ENCODE data around the gene TEDC1. TPM values are rescaled to one million over a fixed set of nuclear protein-coding genes. Genes with fewer than 3 reads are reported as not detected.

TEDC1 gene
- total RNA-seq, 3 donors from 2014 or later = 4.9 to 7.8 (median 6.7) TPM

DNA sequence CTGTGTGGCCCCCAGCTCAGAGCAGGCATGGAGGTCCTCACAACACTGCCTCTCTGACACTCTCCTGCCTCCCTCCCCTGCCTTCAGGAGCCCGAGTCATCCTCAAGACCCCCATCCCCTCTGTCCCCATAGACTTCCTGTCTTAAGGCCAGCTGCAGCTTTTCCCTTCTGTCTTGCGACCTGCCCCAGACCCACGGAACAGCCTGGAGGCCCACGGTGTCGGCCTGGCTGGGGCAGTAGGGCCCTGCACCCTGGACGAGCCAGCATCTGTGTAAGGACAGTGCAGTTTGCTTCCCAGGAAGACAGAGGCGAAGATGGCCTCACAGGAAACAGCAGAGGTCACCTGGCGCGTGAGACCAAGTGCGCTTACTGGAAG lies 9.7 kb downstream of the TEDC1 start:
- Histone ChIP-seq H3K27me3 (no peaks in the 10 kb centered on the region), H3K4me1 (peaks cover 3 to 13% of the 10 kb centered on the region in 2 donors), H3K4me3 (no peak overlapping the region), H3K9me3 (no peaks in the 10 kb centered on the region), H3K36me3 (no peaks in the 10 kb centered on the region), H3K27ac (no peak overlapping the region)
- TF ChIP-seq POLR2A (IDR thresholded peaks at IDR 0.05) (no peak), POLR2AphosphoS5 (IDR thresholded peaks at IDR 0.05) (no peak)
- TF ChIP-seq, protein P1, sequence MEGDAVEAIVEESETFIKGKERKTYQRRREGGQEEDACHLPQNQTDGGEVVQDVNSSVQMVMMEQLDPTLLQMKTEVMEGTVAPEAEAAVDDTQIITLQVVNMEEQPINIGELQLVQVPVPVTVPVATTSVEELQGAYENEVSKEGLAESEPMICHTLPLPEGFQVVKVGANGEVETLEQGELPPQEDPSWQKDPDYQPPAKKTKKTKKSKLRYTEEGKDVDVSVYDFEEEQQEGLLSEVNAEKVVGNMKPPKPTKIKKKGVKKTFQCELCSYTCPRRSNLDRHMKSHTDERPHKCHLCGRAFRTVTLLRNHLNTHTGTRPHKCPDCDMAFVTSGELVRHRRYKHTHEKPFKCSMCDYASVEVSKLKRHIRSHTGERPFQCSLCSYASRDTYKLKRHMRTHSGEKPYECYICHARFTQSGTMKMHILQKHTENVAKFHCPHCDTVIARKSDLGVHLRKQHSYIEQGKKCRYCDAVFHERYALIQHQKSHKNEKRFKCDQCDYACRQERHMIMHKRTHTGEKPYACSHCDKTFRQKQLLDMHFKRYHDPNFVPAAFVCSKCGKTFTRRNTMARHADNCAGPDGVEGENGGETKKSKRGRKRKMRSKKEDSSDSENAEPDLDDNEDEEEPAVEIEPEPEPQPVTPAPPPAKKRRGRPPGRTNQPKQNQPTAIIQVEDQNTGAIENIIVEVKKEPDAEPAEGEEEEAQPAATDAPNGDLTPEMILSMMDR (IDR thresholded peaks at IDR 0.05) = no peak
- no peak for DNase-seq (ENCODE audit: low spot score in 2 of 2)
- intact Hi-C loops (cut with DNase I; ENCODE audit: low total_unique reads) = no loop called here

DNA sequence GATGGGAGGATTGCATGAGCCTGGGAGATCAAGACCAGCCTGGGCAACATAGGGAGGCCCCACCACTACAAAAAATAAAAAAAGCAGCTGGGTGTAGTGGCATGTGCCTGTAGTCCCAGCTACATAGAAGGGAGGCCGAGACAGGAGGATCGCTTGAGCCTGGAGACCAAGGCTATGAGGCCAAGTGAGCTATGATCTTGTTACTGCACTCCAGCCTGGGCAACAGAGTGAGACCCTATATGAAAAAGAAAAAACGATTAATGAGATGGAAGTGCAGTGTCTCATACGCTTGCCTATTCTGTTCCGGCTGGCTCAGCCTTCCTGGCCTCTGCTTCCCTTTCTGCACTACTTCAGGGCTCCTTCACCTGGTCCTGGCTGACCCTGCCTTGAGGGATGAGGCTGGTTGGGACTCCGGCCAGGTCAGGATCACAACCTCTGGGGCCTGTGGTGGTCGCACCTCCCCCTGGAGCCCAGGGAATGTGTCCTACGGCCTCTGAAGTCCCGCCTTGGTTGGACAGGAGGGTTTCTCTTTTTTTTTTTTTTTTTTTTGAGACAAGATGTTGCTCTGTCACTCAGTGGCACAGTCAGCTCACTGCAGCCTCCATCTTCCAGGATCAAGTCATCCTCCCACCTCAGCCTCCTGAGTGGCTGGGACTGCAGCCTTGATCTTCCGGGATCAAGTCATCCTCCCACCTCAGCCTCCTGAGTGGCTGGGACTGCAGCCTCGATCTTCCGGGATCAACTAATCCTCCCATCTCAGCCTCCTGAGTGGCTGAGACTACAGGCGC lies 10.7 kb downstream of the TEDC1 start:
- intact Hi-C loops (cut with DNase I; ENCODE audit: low total_unique reads) = no loop called here
- Histone ChIP-seq H3K4me1 (peaks cover 3 to 4% of the 10 kb centered on the region in 2 donors), H3K4me3 (no peak overlapping the region), H3K36me3 (no peaks in the 10 kb centered on the region), H3K27me3 (no peaks in the 10 kb centered on the region), H3K9me3 (no peaks in the 10 kb centered on the region), H3K27ac (no peak overlapping the region)
- no peak for DNase-seq (ENCODE audit: low spot score in 2 of 2)
- TF ChIP-seq POLR2AphosphoS5 (IDR thresholded peaks at IDR 0.05) = no peak
- TF ChIP-seq, protein P1 (IDR thresholded peaks at IDR 0.05) = no peak
- TF ChIP-seq POLR2A (IDR thresholded peaks at IDR 0.05) = no peak

GRCh38 chr14:105502446-105503295 lies 11.6 kb downstream of the TEDC1 start:
- no peak for TF ChIP-seq POLR2AphosphoS5 (IDR thresholded peaks at IDR 0.05)
- TF ChIP-seq, protein P1 (IDR thresholded peaks at IDR 0.05) = no peak
- TF ChIP-seq POLR2A (IDR thresholded peaks at IDR 0.05) = no peak
- Histone ChIP-seq H3K4me3 (no peak overlapping the region), H3K36me3 (no peaks in the 10 kb centered on the region), H3K27ac (no peak overlapping the region), H3K9me3 (no peaks in the 10 kb centered on the region), H3K4me1 (peaks cover 3 to 4% of the 10 kb centered on the region in 2 donors), H3K27me3 (no peaks in the 10 kb centered on the region)
- DNase-seq (ENCODE audit: low spot score in 2 of 2) = no peak
- intact Hi-C loops (cut with DNase I; ENCODE audit: low total_unique reads) = no loop called here

- no peak for TF ChIP-seq POLR2A (IDR thresholded peaks at IDR 0.05)
- TF ChIP-seq, protein P1 (IDR thresholded peaks at IDR 0.05) = no peak
- TF ChIP-seq POLR2AphosphoS5 (IDR thresholded peaks at IDR 0.05) = no peak
- H3K4me1 ChIP-seq = peaks cover 3 to 4% of the 10 kb centered on the region in 2 donors
- no peaks in the 10 kb centered on the region for H3K9me3 ChIP-seq
- no peaks in the 10 kb centered on the region for H3K27me3 ChIP-seq
- no peak for DNase-seq (ENCODE audit: low spot score in 2 of 2)
- intact Hi-C loops (cut with DNase I; ENCODE audit: low total_unique reads) = no loop called here
- no peak overlapping the region for H3K27ac ChIP-seq
- H3K4me3 ChIP-seq = no peak overlapping the region
- no peaks in the 10 kb centered on the region for H3K36me3 ChIP-seq
Observed at GRCh38 chr14:105503296-105503640, 12.2 kb downstream of the TEDC1 start.

Measured in breast epithelium (tissue), 4 donors.